ENCODE measurements around the gene CDK14.

Gene CDK14

GRCh38 chr7:91050677-91051076 is 454.6 kb downstream of the CDK14 start:
- DNase-seq (ENCODE audit: low read depth): no peak

GRCh38 chr7:91051966-91052365 is 455.8 kb downstream of the CDK14 start:
- no peak for DNase-seq (ENCODE audit: low read depth)

- DNase-seq (ENCODE audit: low read depth): no peak
Observed at GRCh38 chr7:91054374-91054773, 458.3 kb downstream of the CDK14 start.

GRCh38 chr7:91055219-91055618 is 459.1 kb downstream of the CDK14 start:
- DNase-seq (ENCODE audit: low read depth): no peak

GRCh38 chr7:91062713-91063112 is 466.6 kb downstream of the CDK14 start:
- DNase-seq (ENCODE audit: low read depth): no peak

- no peak for DNase-seq (ENCODE audit: low read depth)
Observed at GRCh38 chr7:91064052-91064451, 467.9 kb downstream of the CDK14 start.

- DNase-seq (ENCODE audit: low read depth): no peak
Observed at GRCh38 chr7:91064938-91065337, 468.8 kb downstream of the CDK14 start.

GRCh38 chr7:91066627-91067026 is 470.5 kb downstream of the CDK14 start:
- no peak for DNase-seq (ENCODE audit: low read depth)

- DNase-seq (ENCODE audit: low read depth): no peak
Observed at GRCh38 chr7:91067242-91067641, 471.1 kb downstream of the CDK14 start.

- no peak for DNase-seq (ENCODE audit: low read depth)
Observed at GRCh38 chr7:91068136-91068795, 472.1 kb downstream of the CDK14 start.

- no peak for DNase-seq (ENCODE audit: low read depth)
Observed at GRCh38 chr7:91069146-91069545, 473.0 kb downstream of the CDK14 start.

- DNase-seq (ENCODE audit: low read depth): no peak
Observed at GRCh38 chr7:91079487-91079886, 483.4 kb downstream of the CDK14 start.

GRCh38 chr7:91080351-91080750 is 484.2 kb downstream of the CDK14 start:
- no peak for DNase-seq (ENCODE audit: low read depth)

- no peak for DNase-seq (ENCODE audit: low read depth)
Observed at GRCh38 chr7:91082038-91082437, 485.9 kb downstream of the CDK14 start.

- DNase-seq (ENCODE audit: low read depth): no peak
Observed at GRCh38 chr7:91082852-91083495, 486.9 kb downstream of the CDK14 start.

- no peak for DNase-seq (ENCODE audit: low read depth)
Observed at GRCh38 chr7:91083855-91084644, 487.9 kb downstream of the CDK14 start.

- DNase-seq (ENCODE audit: low read depth): no peak
Observed at GRCh38 chr7:91085175-91085574, 489.1 kb downstream of the CDK14 start.

GRCh38 chr7:91086200-91086599 is 490.1 kb downstream of the CDK14 start:
- no peak for DNase-seq (ENCODE audit: low read depth)

GRCh38 chr7:91088156-91088555 is 492.0 kb downstream of the CDK14 start:
- no peak for DNase-seq (ENCODE audit: low read depth)

- DNase-seq (ENCODE audit: low read depth): no peak
Observed at GRCh38 chr7:91088691-91089090, 492.6 kb downstream of the CDK14 start.

GRCh38 chr7:91089382-91089963 is 493.4 kb downstream of the CDK14 start:
- DNase-seq (ENCODE audit: low read depth): no peak

GRCh38 chr7:91090684-91091083 is 494.6 kb downstream of the CDK14 start:
- DNase-seq (ENCODE audit: low read depth): no peak

- no peak for DNase-seq (ENCODE audit: low read depth)
Observed at GRCh38 chr7:91091631-91092030, 495.5 kb downstream of the CDK14 start.

Data from stimulated activated CD8-positive, alpha-beta memory T cell treated with anti-CD3 and anti-CD28 coated beads, Interleukin-7, amount 100 ng/mL, for 24 hours (primary cell).